Astrocyte (in vitro differentiated cells and primary cell): Measurements from ENCODE around the gene EPN3. TPM values are rescaled to one million over a fixed set of nuclear protein-coding genes. Genes with fewer than 3 reads are reported as not detected.

Experiments used
- DNase-seq: peaks from one replicate; pipeline ENCODE4 v3.0.0-alpha.2; 2010; ENCODE audit warnings: low read depth
- FAIRE-seq: peaks from 2 replicates; lab custom pipeline; 2011; peaks lifted over from hg19 to GRCh38; lab: Jason Lieb, UNC
- H2AFZ ChIP-seq: 2 replicates; pipeline ENCODE4 v1.6.0; 2012; ENCODE audit warnings: low read depth, low read length, inconsistent platforms
- H3K27ac ChIP-seq: 2 replicates; pipeline ENCODE4 v1.5.1; 2011; ENCODE audit warnings: low read depth, low read length, inconsistent platforms
- H3K27me3 ChIP-seq: 2 replicates; pipeline ENCODE4 v1.6.0; 2011; ENCODE audit warnings: low read length, inconsistent platforms; ENCODE audit not compliant: insufficient read depth
- H3K36me3 ChIP-seq: 2 replicates; pipeline ENCODE4 v1.5.1; 2011; ENCODE audit warnings: low read length, inconsistent platforms; ENCODE audit not compliant: insufficient read depth
- H3K4me1 ChIP-seq: 2 replicates; pipeline ENCODE4 v1.5.1; 2011; ENCODE audit warnings: low read length, inconsistent platforms; ENCODE audit not compliant: insufficient read depth
- H3K4me2 ChIP-seq: 2 replicates; pipeline ENCODE4 v1.6.0; 2012; ENCODE audit warnings: low read length, inconsistent platforms
- H3K4me3 ChIP-seq: 2 replicates; pipeline ENCODE4 v1.5.1; 2011; ENCODE audit warnings: low read depth, mild to moderate bottlenecking, low read length, inconsistent platforms; ENCODE audit not compliant: insufficient read depth
- H3K79me2 ChIP-seq: 2 replicates; pipeline ENCODE4 v1.6.0; 2012; ENCODE audit warnings: mild to moderate bottlenecking, low read length, inconsistent platforms; ENCODE audit not compliant: insufficient read depth
- H3K9ac ChIP-seq: 2 replicates; pipeline ENCODE4 v1.6.0; 2012; ENCODE audit warnings: mild to moderate bottlenecking, low read length, inconsistent platforms
- H3K9me3 ChIP-seq: 2 replicates; pipeline ENCODE4 v1.5.1; 2012; ENCODE audit warnings: low read depth, mild to moderate bottlenecking, low read length, inconsistent platforms; ENCODE audit not compliant: insufficient read depth
- H4K20me1 ChIP-seq: 2 replicates; pipeline ENCODE4 v1.6.0; 2012; ENCODE audit warnings: low read length, inconsistent platforms; ENCODE audit not compliant: insufficient read depth
- H3K27ac Mint-ChIP-seq: one replicate; pipeline ENCODE4 v1.8.0; 2021; ENCODE audit warnings: mild to moderate bottlenecking, mixed read lengths; ENCODE audit not compliant: unreplicated experiment
- H3K27me3 Mint-ChIP-seq: one replicate; pipeline ENCODE4 v1.8.0; 2021; ENCODE audit warnings: low read depth, mixed read lengths; ENCODE audit not compliant: unreplicated experiment
- H3K36me3 Mint-ChIP-seq: one replicate; pipeline ENCODE4 v1.8.0; 2021; ENCODE audit warnings: low read depth, mixed read lengths; ENCODE audit not compliant: unreplicated experiment
- H3K4me1 Mint-ChIP-seq: one replicate; pipeline ENCODE4 v1.8.0; 2021; ENCODE audit warnings: low read depth, mixed read lengths; ENCODE audit not compliant: unreplicated experiment
- H3K4me3 Mint-ChIP-seq: one replicate; pipeline ENCODE4 v1.8.0; 2021; ENCODE audit warnings: mild to moderate bottlenecking, moderate library complexity, mixed read lengths; ENCODE audit not compliant: unreplicated experiment
- H3K9me3 Mint-ChIP-seq: one replicate; pipeline ENCODE4 v1.8.0; 2021; ENCODE audit warnings: mild to moderate bottlenecking, mixed read lengths; ENCODE audit not compliant: unreplicated experiment
- CTCF ChIP-seq: IDR thresholded peaks from 2 replicates; pipeline ENCODE4 v1.5.1; 2011; ENCODE audit warnings: low read depth, mild to moderate bottlenecking, inconsistent platforms, low read length, moderate library complexity; ENCODE audit not compliant: insufficient read depth
- EZH2 ChIP-seq: IDR thresholded peaks from 2 replicates; pipeline ENCODE4 v1.6.1; 2012; ENCODE audit warnings: mild to moderate bottlenecking, low read length, inconsistent platforms; ENCODE audit not compliant: insufficient read depth
- total RNA-seq: library from RNA; stranded (reverse); gene quantifications from 2 replicates; pipeline ENCODE4 v1.2.1, GENCODE V29; 2021

Gene EPN3
- total RNA-seq, 1 donor from 2014 or later: 1.7 TPM

GRCh38 chr17:50571681-50572080, 39.1 kb downstream of the EPN3 start:
- Mint-ChIP-seq H3K36me3 (peaks cover 2% of the 10 kb centered on the region), H3K27me3 (peaks cover 60% of the 10 kb centered on the region), H3K4me1 (peaks cover 5% of the 10 kb centered on the region), H3K4me3 (no peak overlapping the region), H3K9me3 (no peaks in the 10 kb centered on the region), H3K27ac (no peak overlapping the region)
- H2AFZ ChIP-seq: no peak overlapping the region
- H3K79me2 ChIP-seq: no peaks in the 10 kb centered on the region
- H3K27me3 ChIP-seq: peaks cover 10% of the 10 kb centered on the region
- no peak overlapping the region for H3K4me3 ChIP-seq
- DNase-seq (no peak), FAIRE-seq (no peak)
- no peaks in the 10 kb centered on the region for H4K20me1 ChIP-seq
- H3K4me1 ChIP-seq: no peaks in the 10 kb centered on the region
- no peak overlapping the region for H3K9ac ChIP-seq
- H3K36me3 ChIP-seq: no peaks in the 10 kb centered on the region
- H3K9me3 ChIP-seq: no peaks in the 10 kb centered on the region
- H3K27ac ChIP-seq: no peak overlapping the region
- no peak overlapping the region for H3K4me2 ChIP-seq
- TF ChIP-seq EZH2 (no peak), CTCF (no peak)

- peaks cover 2% of the 10 kb centered on the region for H3K36me3 Mint-ChIP-seq
- no peak for TF ChIP-seq EZH2
- TF ChIP-seq CTCF: no peak
- Histone ChIP-seq H3K9ac (no peak overlapping the region), H3K27ac (no peak overlapping the region), H3K36me3 (no peaks in the 10 kb centered on the region), H3K27me3 (peaks cover 8% of the 10 kb centered on the region), H3K4me2 (no peak overlapping the region), H4K20me1 (no peaks in the 10 kb centered on the region), H3K79me2 (no peaks in the 10 kb centered on the region), H3K9me3 (no peaks in the 10 kb centered on the region), H2AFZ (no peak overlapping the region), H3K4me3 (no peak overlapping the region), H3K4me1 (no peaks in the 10 kb centered on the region)
- no peak for FAIRE-seq
- H3K27ac Mint-ChIP-seq: no peak overlapping the region
- no peak overlapping the region for H3K4me3 Mint-ChIP-seq
- H3K4me1 Mint-ChIP-seq: peaks cover 3% of the 10 kb centered on the region
- H3K27me3 Mint-ChIP-seq: peaks cover 59% of the 10 kb centered on the region
- H3K9me3 Mint-ChIP-seq: no peaks in the 10 kb centered on the region
- DNase-seq: no peak
Observed at GRCh38 chr17:50572541-50572940, 40.0 kb downstream of the EPN3 start.

GRCh38 chr17:50573866-50574611, 41.5 kb downstream of the EPN3 start:
- H3K4me1 Mint-ChIP-seq: no peaks in the 10 kb centered on the region
- no peak overlapping the region for H3K9ac ChIP-seq
- no peaks in the 10 kb centered on the region for H3K79me2 ChIP-seq

More at GRCh38 chr17:50573866-50574611, 41.5 kb downstream of the EPN3 start:
- DNase-seq (no peak), FAIRE-seq (no peak)
- Mint-ChIP-seq H3K27me3 (peaks cover 65% of the 10 kb centered on the region), H3K4me3 (no peak overlapping the region), H3K9me3 (no peaks in the 10 kb centered on the region), H3K36me3 (peaks cover 2% of the 10 kb centered on the region), H3K27ac (no peak overlapping the region)
- no peak overlapping the region for H2AFZ ChIP-seq
- H3K36me3 ChIP-seq: no peaks in the 10 kb centered on the region
- no peak overlapping the region for H3K4me3 ChIP-seq
- no peak overlapping the region for H3K4me2 ChIP-seq
- H3K4me1 ChIP-seq: no peaks in the 10 kb centered on the region
- TF ChIP-seq EZH2: no peak
- TF ChIP-seq CTCF: no peak
- H3K27me3 ChIP-seq: peaks cover 10% of the 10 kb centered on the region
- no peaks in the 10 kb centered on the region for H4K20me1 ChIP-seq
- no peaks in the 10 kb centered on the region for H3K9me3 ChIP-seq
- H3K27ac ChIP-seq: no peak overlapping the region
